Measurements from ENCODE around the gene PUSL1.

The PUSL1 gene

DNA sequence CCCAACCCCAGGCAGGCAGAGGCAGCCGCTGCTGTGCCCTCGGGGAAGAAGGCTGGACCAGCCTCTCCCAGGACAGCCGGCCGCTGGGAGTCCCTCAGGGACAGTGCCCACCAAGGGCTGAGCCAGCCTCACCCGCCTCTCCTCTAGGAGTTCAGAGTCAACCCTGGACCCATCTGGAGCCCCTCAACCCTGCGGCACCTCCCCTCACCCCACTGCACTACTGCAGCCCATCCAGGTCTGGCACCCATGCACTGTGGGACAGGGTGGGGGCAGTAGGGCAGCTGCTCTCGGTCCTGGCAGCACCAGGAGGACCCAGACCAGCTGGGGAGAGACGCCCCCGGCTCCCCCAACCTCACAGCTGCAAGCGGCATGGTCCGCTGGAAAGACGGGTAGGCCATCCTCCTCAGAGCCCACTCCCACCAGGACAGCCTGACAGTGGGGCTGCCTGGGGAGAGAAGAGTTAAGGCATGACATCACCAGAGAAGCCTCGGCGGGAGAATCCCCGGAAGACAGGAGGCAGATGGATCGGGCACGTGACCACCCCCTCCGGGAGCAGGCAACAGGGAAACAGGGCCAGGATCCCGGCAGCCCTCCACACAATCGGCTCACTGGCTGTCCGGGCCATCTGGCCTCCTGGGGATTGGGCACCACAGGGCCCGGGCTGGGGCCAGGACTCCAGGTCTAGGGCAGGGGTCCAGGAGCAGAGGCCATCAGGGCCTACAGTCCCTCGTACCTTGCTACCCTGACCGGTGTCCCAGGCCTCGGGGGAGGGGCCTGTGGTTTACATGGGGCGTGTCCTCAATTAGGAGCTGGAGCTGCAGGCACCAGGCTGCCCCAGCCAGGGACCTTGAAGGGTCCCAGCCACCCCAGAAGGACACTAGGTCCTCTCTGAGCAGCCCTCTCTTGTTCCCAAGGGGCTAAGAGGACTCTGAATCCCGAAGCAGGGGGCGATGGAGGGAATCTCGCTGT lies 3.8 kb upstream of the PUSL1 start (continued):
- TF ChIP-seq ZBTB21 (tag by site-specific recombination; IDR thresholded peaks at IDR 0.05): peak; percentile 83
- peak; percentile 49; the same call in 1 of the 2 replicates for TF ChIP-seq BCL11A (tag by site-specific recombination; IDR thresholded peaks at IDR 0.05; ENCODE audit: low read depth)
- no peak for TF ChIP-seq ZNF274 (IDR thresholded peaks at IDR 0.05; ENCODE audit: low read length)
- no peak for TF ChIP-seq ZNF274 (tag by site-specific recombination; IDR thresholded peaks at IDR 0.05; ENCODE audit: borderline replicate concordance)
- peak; percentile 36; the same call in 1 of the 2 replicates for TF ChIP-seq ZBTB7A (tag by site-specific recombination; IDR thresholded peaks at IDR 0.05; ENCODE audit: low read depth)
- peak; percentile 32 for TF ChIP-seq ZBTB26 (tag by site-specific recombination; optimal IDR thresholded peaks at IDR 0.05)
- no peak for TF ChIP-seq ZNF544 (tag by site-specific recombination; IDR thresholded peaks at IDR 0.05)
- TF ChIP-seq ZFHX2 (tag by site-specific recombination; conservative IDR thresholded peaks at IDR 0.05): peak; percentile 58
- peak; percentile 99 for TF ChIP-seq ZNF366 (tag by site-specific recombination; conservative IDR thresholded peaks at IDR 0.05)
- peak; percentile 71; the same call in 1 of the 2 replicates for TF ChIP-seq KLF1 (tag by site-specific recombination; IDR thresholded peaks at IDR 0.05)
- TF ChIP-seq, protein P1, sequence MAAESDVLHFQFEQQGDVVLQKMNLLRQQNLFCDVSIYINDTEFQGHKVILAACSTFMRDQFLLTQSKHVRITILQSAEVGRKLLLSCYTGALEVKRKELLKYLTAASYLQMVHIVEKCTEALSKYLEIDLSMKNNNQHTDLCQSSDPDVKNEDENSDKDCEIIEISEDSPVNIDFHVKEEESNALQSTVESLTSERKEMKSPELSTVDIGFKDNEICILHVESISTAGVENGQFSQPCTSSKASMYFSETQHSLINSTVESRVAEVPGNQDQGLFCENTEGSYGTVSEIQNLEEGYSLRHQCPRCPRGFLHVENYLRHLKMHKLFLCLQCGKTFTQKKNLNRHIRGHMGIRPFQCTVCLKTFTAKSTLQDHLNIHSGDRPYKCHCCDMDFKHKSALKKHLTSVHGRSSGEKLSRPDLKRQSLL (tag by site-specific recombination; IDR thresholded peaks at IDR 0.05): no peak
- 0 out of 2 replicates have a peak, but pooled peaks have one; percentile 63 for TF ChIP-seq INSM2 (tag by site-specific recombination; IDR thresholded peaks at IDR 0.05)
- peak; percentile 16 for TF ChIP-seq SETDB1 (IDR thresholded peaks at IDR 0.05; ENCODE audit: insufficient read length, low read length)
- peak; percentile 93 for TF ChIP-seq ZEB2 (tag by site-specific recombination; IDR thresholded peaks at IDR 0.05)
- peak; percentile 68; the same call in 1 of the 2 replicates for TF ChIP-seq ZNF561 (tag by site-specific recombination; IDR thresholded peaks at IDR 0.05; ENCODE audit: borderline replicate concordance)
- peak; percentile 88 for TF ChIP-seq ZNF394 (tag by site-specific recombination; IDR thresholded peaks at IDR 0.05; ENCODE audit: borderline replicate concordance)
- no peak for TF ChIP-seq ZNF837 (tag by site-specific recombination; IDR thresholded peaks at IDR 0.05)
- TF ChIP-seq ZNF24 (tag by site-specific recombination; IDR thresholded peaks at IDR 0.05): peak; percentile 88; the same call in 1 of the 2 replicates
- no peak for TF ChIP-seq ZNF114 (tag by site-specific recombination; IDR thresholded peaks at IDR 0.05)
- no peak for TF ChIP-seq ZNF830 (tag by site-specific recombination; IDR thresholded peaks at IDR 0.05; ENCODE audit: low read depth)
- TF ChIP-seq BCL6B (tag by site-specific recombination; IDR thresholded peaks at IDR 0.05): no peak
- peak; percentile 91 for TF ChIP-seq ZBTB17 (tag by site-specific recombination; IDR thresholded peaks at IDR 0.05)
- TF ChIP-seq OVOL3 (tag by site-specific recombination; IDR thresholded peaks at IDR 0.05): peak; percentile 20; the same call in 1 of the 2 replicates
- peak; percentile 84 for TF ChIP-seq KLF9 (tag by site-specific recombination; IDR thresholded peaks at IDR 0.05; ENCODE audit: low read depth)
- TF ChIP-seq, protein P2, sequence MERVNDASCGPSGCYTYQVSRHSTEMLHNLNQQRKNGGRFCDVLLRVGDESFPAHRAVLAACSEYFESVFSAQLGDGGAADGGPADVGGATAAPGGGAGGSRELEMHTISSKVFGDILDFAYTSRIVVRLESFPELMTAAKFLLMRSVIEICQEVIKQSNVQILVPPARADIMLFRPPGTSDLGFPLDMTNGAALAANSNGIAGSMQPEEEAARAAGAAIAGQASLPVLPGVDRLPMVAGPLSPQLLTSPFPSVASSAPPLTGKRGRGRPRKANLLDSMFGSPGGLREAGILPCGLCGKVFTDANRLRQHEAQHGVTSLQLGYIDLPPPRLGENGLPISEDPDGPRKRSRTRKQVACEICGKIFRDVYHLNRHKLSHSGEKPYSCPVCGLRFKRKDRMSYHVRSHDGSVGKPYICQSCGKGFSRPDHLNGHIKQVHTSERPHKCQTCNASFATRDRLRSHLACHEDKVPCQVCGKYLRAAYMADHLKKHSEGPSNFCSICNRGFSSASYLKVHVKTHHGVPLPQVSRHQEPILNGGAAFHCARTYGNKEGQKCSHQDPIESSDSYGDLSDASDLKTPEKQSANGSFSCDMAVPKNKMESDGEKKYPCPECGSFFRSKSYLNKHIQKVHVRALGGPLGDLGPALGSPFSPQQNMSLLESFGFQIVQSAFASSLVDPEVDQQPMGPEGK (tag by site-specific recombination; IDR thresholded peaks at IDR 0.05): peak; percentile 93
- peak; percentile 81; the same call in 1 of the 2 replicates for TF ChIP-seq ZNF324 (tag by site-specific recombination; IDR thresholded peaks at IDR 0.05)
- no peak for TF ChIP-seq ZFP3 (tag by site-specific recombination; IDR thresholded peaks at IDR 0.05; ENCODE audit: low read depth)
- TF ChIP-seq PRDM1 (tag by site-specific recombination; IDR thresholded peaks at IDR 0.05): no peak
- peak; percentile 41 for TF ChIP-seq EGR2 (tag by site-specific recombination; IDR thresholded peaks at IDR 0.05; ENCODE audit: low read depth)
- TF ChIP-seq ZNF549 (tag by site-specific recombination; IDR thresholded peaks at IDR 0.05): no peak
- no peak for TF ChIP-seq ZNF571 (tag by site-specific recombination; IDR thresholded peaks at IDR 0.05)
- peak; percentile 91 for TF ChIP-seq ZIC2 (tag by site-specific recombination; IDR thresholded peaks at IDR 0.05)
- TF ChIP-seq FEZF1 (tag by site-specific recombination; IDR thresholded peaks at IDR 0.05): no peak

Data from HEK293 (cell line).